ENCODE measurements around the gene ASB15. TPM values are rescaled to one million over a fixed set of nuclear protein-coding genes. Genes with fewer than 3 reads are reported as not detected.

The ASB15 gene
- total and polyA plus RNA-seq, 8 donors = 0.04 TPM; not detected in 7

DNA sequence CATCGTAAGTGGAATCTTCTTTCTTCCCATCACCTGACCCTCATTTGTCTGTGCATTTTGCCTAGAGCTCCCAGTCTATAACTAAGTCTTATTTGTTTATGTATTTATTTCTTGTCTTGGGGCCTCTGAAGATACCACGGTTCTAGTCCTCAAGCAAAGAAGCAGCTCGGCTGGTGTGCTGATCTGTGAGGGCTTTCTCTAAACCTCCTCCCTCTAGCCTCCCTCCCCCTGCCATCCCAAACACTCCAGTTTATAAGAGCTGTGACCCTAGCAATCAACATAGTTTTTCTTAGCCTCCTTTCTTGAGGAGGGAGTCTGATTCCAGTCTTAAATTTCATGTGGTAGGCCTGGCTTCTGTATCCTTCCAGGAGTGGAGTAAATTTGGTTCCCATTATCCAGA is 28.3 kb upstream of the ASB15 start:
- WGBS, 2 donors = 70 to 84% methylated on average over 3 of the region's 3 CpGs
- no peak for DNase-seq
- ATAC-seq = no peak
- Histone ChIP-seq H3K27me3 (no peaks in the 10 kb centered on the region), H3K4me1 (no peaks in the 10 kb centered on the region), H3K36me3 (no peaks in the 10 kb centered on the region), H3K9me3 (no peaks in the 10 kb centered on the region), H3K4me3 (no peak overlapping the region), H3K27ac (no peak overlapping the region)
- intact Hi-C loops (cut with DNase I) = no loop called here
- no peak for FAIRE-seq
- TF ChIP-seq, protein P1, sequence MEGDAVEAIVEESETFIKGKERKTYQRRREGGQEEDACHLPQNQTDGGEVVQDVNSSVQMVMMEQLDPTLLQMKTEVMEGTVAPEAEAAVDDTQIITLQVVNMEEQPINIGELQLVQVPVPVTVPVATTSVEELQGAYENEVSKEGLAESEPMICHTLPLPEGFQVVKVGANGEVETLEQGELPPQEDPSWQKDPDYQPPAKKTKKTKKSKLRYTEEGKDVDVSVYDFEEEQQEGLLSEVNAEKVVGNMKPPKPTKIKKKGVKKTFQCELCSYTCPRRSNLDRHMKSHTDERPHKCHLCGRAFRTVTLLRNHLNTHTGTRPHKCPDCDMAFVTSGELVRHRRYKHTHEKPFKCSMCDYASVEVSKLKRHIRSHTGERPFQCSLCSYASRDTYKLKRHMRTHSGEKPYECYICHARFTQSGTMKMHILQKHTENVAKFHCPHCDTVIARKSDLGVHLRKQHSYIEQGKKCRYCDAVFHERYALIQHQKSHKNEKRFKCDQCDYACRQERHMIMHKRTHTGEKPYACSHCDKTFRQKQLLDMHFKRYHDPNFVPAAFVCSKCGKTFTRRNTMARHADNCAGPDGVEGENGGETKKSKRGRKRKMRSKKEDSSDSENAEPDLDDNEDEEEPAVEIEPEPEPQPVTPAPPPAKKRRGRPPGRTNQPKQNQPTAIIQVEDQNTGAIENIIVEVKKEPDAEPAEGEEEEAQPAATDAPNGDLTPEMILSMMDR (IDR thresholded peaks at IDR 0.05) = no peak

DNA sequence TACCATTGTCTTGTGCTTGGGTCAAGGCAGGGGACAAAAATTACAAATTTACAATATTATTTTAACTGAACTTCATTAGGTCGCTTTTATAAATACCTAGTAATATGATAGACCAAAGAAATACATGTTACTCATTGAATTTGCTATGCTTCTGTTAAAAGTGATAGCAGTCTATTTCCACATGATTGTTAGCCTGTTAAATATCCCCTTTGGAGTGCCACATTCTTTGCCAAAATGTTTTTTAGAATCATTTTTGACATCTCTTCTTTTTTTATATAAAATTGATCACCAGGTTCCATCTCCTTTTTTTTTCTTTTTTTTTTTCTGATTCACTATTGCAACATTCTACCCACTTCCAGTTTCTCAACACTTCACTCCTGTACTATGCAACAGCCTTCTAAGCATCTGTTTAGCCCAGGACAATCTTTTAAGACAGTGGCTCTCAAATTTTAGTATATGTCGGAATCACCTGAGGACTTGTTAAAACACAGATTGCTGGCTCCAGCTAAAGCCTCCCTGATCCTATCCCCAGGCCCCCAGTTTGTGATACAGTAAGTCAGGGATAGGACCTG is 27.6 kb upstream of the ASB15 start:
- ATAC-seq = no peak
- Histone ChIP-seq H3K4me1 (no peaks in the 10 kb centered on the region), H3K4me3 (no peak overlapping the region), H3K36me3 (no peaks in the 10 kb centered on the region), H3K9me3 (no peaks in the 10 kb centered on the region), H3K27me3 (no peaks in the 10 kb centered on the region), H3K27ac (no peak overlapping the region)
- intact Hi-C loops (cut with DNase I) = no loop called here
- TF ChIP-seq, protein P1 (IDR thresholded peaks at IDR 0.05) = no peak
- DNase-seq = no peak
- 73 to 86% methylated on average over 2 of the region's 2 CpGs for WGBS, 2 donors
- FAIRE-seq = no peak

DNA sequence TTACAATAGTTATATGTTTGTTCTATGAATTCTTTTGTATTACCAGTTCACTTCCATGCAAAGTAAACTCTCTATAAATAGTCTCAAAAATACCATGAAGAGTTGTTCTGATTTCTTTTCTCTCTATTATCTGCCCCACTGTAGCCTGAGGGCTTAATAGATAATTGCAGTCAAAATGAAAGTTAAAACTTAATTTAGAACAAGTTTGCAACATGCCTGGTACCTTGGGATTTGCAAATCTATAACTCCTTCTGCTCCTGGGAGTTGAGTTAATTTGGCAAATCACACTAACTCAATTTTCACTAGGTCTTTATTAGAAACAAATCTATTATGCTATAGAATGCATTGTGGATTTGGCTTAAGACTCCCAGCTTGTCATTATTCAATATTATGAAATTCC is 22.2 kb upstream of the ASB15 start:
- H3K9me3 ChIP-seq = no peaks in the 10 kb centered on the region
- no peaks in the 10 kb centered on the region for H3K27me3 ChIP-seq
- no peak overlapping the region for H3K27ac ChIP-seq
- intact Hi-C loops (cut with DNase I) = no loop called here
- no peak for DNase-seq
- H3K36me3 ChIP-seq = no peaks in the 10 kb centered on the region
- TF ChIP-seq, protein P1 (IDR thresholded peaks at IDR 0.05) = no peak
- FAIRE-seq = no peak
- H3K4me3 ChIP-seq = no peak overlapping the region
- no peak for ATAC-seq
- no peaks in the 10 kb centered on the region for H3K4me1 ChIP-seq

DNA sequence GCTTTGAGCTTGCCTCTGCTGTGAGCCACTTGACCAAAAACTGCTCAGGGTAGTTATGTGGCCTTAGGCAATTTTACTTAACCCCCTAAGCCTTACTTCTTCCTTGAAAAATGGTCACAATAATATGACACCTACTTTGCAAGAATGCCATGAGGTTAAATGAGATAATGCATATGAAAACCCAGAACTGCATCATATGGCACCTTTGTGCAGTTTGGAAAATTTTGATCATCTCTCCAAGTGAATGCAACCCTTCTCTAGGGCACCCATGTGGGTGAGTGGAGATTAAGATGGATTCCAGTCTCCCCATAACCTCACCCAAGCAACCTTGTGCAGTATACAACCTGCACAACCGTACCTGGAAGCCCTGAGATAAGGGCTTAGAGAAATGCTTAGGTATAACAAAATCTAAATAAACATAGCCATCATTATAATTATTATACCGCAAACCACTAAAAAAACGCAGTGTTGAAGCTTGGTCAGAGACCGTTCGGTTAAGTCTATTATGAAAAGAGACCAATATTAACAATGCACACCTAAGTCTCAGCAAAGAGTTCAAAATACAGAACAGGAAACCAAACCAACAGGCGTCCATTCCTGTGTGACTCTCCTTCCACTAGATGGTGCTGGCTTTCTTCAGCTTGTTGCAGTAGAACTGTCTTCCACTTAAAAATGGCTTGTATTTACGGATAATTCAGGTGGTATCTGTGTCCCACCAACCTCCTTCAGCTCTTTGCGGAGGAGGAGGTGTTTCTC is 21.0 kb upstream of the ASB15 start:
- intact Hi-C loops (cut with DNase I) = no loop called here

More for the DNA sequence above, 21.0 kb upstream of the ASB15 start:
- 16 to 23% methylated on average over 8 of the region's 8 CpGs for WGBS, 2 donors
- peak in 1 of 6 donors; percentile 25 for DNase-seq
- FAIRE-seq = no peak
- Histone ChIP-seq H3K4me3 (no peak overlapping the region), H3K9me3 (no peaks in the 10 kb centered on the region), H3K4me1 (no peaks in the 10 kb centered on the region), H3K36me3 (no peaks in the 10 kb centered on the region), H3K27me3 (no peaks in the 10 kb centered on the region), H3K27ac (no peak overlapping the region)
- TF ChIP-seq, protein P1 (IDR thresholded peaks at IDR 0.05) = peak in 3 of 4 donors; percentile 34 to 36 (median 35)
- peak in 3 of 4 donors; percentile 75 to 85 (median 76) for ATAC-seq

Measured in pancreas (tissue), 10 donors.